ENCODE results near the gene TTC23.

Gene TTC23

DNA sequence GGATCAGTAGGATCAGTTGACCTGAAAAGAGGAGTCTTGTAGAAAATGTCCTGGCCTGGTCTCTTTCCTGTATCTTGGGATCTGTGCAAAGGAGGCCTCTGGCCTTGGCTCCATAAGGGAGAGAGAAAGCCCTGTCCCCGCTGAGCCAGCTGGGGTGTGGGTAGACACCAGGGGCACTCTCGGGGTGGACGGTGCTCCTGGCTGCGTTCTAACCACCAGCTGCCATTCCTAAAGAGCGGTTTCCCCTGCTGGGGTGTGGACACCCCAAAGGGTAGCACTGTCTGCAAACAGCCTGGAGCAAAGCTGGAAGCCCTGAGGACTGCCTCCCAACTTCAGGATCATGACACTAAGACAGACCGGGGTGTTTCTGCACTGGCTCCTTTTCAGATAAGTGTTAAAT lies 121.0 kb downstream of the TTC23 start:
- no peaks in the 10 kb centered on the region for H3K27me3 ChIP-seq (ENCODE audit: low read depth)
- no peak for DNase-seq (ENCODE audit: low spot score in 2 of 2)
- peaks cover 10% of the 10 kb centered on the region for H3K4me1 ChIP-seq
- H3K4me3 ChIP-seq = no peak overlapping the region
- peaks cover 9% of the 10 kb centered on the region; the same call in 1 of the 2 replicates for H3K36me3 ChIP-seq (replicated peaks)
- in situ Hi-C loops (cut with MboI; ENCODE audit: low sequenced_read_pairs) = no loop called here
- H3K9me3 ChIP-seq = no peaks in the 10 kb centered on the region

DNA sequence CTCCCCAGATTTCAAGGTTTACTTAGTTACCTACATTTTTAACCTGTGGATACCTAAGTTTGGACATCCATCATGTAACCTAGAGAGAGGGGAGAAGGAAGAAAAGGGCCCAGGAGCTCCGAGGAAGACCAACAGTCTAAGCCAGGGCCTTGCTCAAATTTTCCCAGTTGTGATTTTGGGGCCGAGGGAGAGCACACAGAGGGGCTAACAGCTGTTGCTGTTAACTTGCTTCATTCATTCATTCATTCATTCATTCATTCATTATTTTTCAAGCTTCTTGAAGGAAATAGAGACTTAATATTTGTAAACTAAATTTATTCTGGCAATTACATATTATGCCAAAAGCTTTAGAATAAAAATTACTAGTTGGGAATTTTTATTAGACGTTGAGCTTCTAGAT lies 121.6 kb downstream of the TTC23 start:
- Histone ChIP-seq H3K27me3 (ENCODE audit: low read depth) (no peaks in the 10 kb centered on the region), H3K4me1 (peaks cover 14% of the 10 kb centered on the region), H3K4me3 (no peak overlapping the region), H3K9me3 (no peaks in the 10 kb centered on the region), H3K36me3 (replicated peaks) (peaks cover 9% of the 10 kb centered on the region; the same call in 1 of the 2 replicates)
- no peak for DNase-seq (ENCODE audit: low spot score in 2 of 2)
- in situ Hi-C loops (cut with MboI; ENCODE audit: low sequenced_read_pairs) = no loop called here

DNA sequence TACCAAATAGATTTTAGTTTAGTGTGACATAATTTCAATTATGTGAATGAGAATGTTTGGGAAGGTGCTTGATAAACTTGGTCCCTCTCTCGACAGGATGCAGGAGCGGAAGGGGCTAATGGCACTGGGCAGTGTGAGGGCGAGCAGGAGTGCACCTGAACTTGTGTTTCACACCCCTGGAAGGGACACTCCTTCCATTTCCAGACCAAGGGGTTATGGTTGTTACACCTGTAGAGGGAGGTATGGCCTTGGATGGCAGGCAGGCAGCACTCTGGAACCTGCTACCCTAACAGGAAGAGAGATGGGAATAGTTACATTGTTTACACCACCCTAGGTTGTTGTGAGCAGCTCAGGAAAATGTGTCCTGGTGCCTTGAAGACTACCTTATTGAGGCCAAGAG lies 122.5 kb downstream of the TTC23 start:
- no peaks in the 10 kb centered on the region for H3K9me3 ChIP-seq
- no peaks in the 10 kb centered on the region for H3K27me3 ChIP-seq (ENCODE audit: low read depth)
- in situ Hi-C loops (cut with MboI; ENCODE audit: low sequenced_read_pairs) = no loop called here
- H3K4me3 ChIP-seq = no peak overlapping the region
- DNase-seq (ENCODE audit: low spot score in 2 of 2) = no peak
- peaks cover 9% of the 10 kb centered on the region; the same call in 1 of the 2 replicates for H3K36me3 ChIP-seq (replicated peaks)
- H3K4me1 ChIP-seq = peaks cover 14% of the 10 kb centered on the region

DNA sequence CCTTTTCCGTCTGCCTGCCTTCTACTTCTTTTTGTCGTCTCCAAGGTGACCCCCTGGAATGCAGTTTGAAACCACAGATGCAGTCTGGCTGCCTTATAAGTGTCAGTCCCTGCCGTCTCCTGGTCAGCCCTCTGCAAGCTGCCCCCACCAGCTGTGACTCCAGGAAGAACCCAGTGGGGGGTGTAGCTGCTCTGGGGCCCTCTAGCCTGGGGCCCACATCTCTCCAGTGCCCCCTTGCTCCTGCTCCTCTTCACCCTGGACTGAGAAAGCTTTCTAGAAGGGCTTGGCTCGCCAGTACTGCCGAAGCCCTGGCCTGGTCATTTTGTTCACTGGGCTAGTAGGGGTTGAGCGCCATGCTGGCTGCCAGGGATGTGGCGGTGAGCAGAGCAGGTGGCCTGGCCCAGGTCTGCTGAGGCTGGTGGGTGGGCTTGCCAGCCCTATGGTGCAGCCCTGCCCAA lies 123.2 kb downstream of the TTC23 start:
- no peaks in the 10 kb centered on the region for H3K9me3 ChIP-seq
- 0 out of 2 replicates have a peak, but pooled peaks cover 9% of the 10 kb centered on the region for H3K36me3 ChIP-seq (replicated peaks)
- no peak overlapping the region for H3K4me3 ChIP-seq
- no peak for DNase-seq (ENCODE audit: low spot score in 2 of 2)
- peaks cover 14% of the 10 kb centered on the region for H3K4me1 ChIP-seq
- in situ Hi-C loops (cut with MboI; ENCODE audit: low sequenced_read_pairs) = no loop called here
- no peaks in the 10 kb centered on the region for H3K27me3 ChIP-seq (ENCODE audit: low read depth)

DNA sequence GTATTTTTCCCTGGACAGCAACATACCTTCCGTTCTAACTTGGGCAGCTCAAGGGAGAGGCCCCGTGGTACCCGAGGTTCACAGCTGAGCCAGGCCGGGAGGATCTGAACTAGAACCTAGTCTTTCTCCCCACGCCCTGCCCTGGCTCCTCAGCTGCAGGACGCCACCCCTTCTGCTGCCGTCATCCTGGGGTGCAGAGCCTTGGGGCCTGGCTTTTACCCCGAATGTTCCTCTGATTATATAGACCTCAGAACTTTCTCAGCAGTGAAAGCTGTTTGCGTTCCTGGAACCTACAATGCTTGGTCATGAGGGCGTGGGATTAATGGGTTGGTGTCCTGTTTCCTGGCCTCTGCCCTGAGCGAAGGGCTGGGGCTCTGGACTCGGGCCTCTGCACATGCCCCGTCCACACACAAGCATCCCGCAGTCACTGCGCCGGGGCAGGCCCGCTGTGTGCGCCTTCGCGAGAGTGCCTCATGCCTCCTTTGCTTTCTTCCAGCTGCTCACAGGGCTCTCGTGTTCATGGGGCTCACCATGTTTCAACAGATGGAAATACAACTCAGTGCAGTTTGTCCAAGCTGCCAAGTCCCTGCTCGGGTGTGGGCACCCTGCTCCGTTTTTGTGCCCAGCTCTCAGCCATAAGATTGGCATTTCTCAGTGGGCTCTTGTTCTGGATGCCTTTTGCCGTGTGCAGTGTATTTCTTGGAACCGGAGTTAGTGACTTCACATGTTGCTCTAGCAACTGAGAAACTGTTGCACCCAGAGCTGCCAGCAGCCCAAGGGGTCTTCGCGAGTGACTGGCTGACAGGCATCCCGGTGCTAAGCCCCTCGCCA lies 124.1 kb downstream of the TTC23 start:
- Histone ChIP-seq H3K27me3 (ENCODE audit: low read depth) (no peaks in the 10 kb centered on the region), H3K9me3 (no peaks in the 10 kb centered on the region), H3K4me1 (peaks cover 14% of the 10 kb centered on the region), H3K4me3 (no peak overlapping the region), H3K36me3 (replicated peaks) (0 out of 2 replicates have a peak, but pooled peaks cover 9% of the 10 kb centered on the region)
- DNase-seq (ENCODE audit: low spot score in 2 of 2) = no peak
- in situ Hi-C loops (cut with MboI; ENCODE audit: low sequenced_read_pairs) = no loop called here

DNA sequence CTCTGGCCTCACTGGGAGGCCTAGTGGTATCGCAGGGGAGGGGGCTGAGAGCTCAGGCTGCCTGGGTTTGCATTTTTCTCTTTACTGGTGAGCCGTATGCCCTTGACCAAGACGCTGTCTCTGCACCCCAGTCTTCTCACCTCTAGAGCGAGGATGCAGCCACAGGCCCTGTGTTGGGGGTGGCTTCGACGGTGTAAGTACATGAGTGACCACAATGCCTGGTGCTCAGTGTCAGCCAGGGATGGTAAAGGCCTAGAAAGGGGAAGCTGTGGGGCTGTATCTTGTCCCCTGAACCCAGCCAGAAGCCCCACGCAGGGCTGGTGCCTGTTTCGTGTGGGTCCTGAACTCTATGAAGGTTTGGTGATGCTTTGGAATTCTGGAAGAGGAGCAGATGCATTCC lies 124.7 kb downstream of the TTC23 start:
- in situ Hi-C loops (cut with MboI; ENCODE audit: low sequenced_read_pairs) = no loop called here

DNA sequence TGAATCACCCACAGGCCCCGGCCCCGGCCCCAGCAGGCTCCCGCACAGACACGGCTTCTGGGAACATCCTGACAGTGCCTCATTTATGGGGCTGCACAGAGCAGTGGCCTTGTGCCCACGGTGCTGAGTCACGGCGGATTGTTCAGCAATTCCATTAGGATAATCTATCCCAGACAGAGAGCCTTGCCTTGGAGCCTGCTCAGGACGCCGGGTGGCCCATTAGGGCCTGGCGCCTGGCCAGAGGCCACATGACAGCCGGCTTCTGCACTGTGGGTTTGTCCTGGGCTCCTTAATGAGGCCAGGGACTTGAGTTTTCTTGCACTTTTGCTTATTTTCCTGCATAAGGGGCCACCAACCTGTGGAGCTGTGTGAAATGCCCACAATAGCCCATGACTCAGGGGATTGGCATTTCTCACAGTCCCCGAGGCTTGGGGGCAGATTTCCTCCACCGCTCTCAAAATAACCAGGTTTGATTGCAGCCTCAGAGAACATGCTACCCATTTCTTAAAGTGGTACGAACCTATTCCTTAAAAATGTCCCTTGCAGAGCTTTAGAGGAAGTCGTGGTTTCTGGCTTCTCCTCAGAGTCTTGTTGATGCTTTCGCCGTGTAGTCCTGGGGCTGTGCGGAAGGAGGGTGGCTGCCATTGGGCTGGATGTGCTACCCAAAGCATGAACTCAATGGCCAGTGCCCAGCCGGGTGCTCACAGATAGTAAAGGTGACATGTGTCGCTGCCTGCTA lies 125.5 kb downstream of the TTC23 start:
- DNase-seq (ENCODE audit: low spot score in 2 of 2) = peak; percentile 65 to 85
- peaks cover 14% of the 10 kb centered on the region for H3K4me1 ChIP-seq
- H3K27me3 ChIP-seq (ENCODE audit: low read depth) = no peaks in the 10 kb centered on the region
- in situ Hi-C loops (cut with MboI; ENCODE audit: low sequenced_read_pairs) = no loop called here
- no peaks in the 10 kb centered on the region for H3K9me3 ChIP-seq
- H3K36me3 ChIP-seq (replicated peaks) = 0 out of 2 replicates have a peak, but pooled peaks cover 4% of the 10 kb centered on the region
- no peak overlapping the region for H3K4me3 ChIP-seq

More for the DNA sequence above, 124.7 kb downstream of the TTC23 start:
- Histone ChIP-seq H3K9me3 (no peaks in the 10 kb centered on the region), H3K4me3 (no peak overlapping the region), H3K36me3 (replicated peaks) (0 out of 2 replicates have a peak, but pooled peaks cover 6% of the 10 kb centered on the region), H3K4me1 (peaks cover 14% of the 10 kb centered on the region), H3K27me3 (ENCODE audit: low read depth) (no peaks in the 10 kb centered on the region)
- DNase-seq (ENCODE audit: low spot score in 2 of 2) = no peak

DNA sequence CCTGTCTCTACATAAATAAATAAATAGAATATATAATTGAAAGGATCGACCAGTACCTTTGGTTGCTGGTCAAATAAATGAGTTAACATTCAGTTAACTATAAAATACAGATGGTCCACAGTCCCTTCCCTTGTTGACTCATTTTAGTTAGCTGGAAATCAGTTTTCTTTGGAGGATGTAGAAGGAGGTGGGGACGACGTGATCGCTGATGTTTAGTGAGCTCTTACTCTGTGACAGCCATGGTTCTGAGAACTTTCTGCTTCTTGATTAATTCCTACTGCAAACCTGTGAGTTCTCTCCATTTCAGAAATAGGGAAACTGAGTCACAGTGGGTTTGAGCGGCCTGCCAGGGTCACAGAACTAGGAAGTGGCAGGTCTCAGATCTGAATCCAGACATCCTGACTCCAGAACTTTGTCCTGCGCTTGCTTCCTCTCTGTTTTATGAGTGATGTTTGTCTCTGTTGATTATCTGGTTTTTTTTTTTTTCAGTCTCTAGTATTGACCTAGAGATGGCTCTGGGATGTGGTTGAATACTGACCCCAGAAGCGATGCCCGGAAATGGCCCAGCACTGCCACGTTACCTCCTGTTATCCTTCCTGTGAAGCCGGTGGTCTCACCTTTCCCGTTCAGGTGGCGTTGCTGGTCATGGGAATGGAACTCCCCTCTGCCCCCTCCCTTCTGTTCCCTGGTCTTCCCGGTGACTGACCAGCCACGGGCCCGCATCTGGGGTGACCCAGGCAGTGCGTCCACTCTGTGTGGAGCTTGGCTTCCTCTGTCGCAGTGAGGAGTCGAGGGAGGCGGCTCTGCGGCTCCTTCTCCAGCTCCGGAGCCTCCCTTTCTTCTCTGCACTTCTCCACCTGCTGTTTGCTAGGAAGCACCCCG lies 126.3 kb downstream of the TTC23 start:
- no peak for DNase-seq (ENCODE audit: low spot score in 2 of 2)
- no peak overlapping the region for H3K4me3 ChIP-seq
- peaks cover 14% of the 10 kb centered on the region for H3K4me1 ChIP-seq
- 0 out of 2 replicates have a peak, but pooled peaks cover 4% of the 10 kb centered on the region for H3K36me3 ChIP-seq (replicated peaks)
- in situ Hi-C loops (cut with MboI; ENCODE audit: low sequenced_read_pairs) = no loop called here
- H3K27me3 ChIP-seq (ENCODE audit: low read depth) = no peaks in the 10 kb centered on the region
- no peaks in the 10 kb centered on the region for H3K9me3 ChIP-seq

DNA sequence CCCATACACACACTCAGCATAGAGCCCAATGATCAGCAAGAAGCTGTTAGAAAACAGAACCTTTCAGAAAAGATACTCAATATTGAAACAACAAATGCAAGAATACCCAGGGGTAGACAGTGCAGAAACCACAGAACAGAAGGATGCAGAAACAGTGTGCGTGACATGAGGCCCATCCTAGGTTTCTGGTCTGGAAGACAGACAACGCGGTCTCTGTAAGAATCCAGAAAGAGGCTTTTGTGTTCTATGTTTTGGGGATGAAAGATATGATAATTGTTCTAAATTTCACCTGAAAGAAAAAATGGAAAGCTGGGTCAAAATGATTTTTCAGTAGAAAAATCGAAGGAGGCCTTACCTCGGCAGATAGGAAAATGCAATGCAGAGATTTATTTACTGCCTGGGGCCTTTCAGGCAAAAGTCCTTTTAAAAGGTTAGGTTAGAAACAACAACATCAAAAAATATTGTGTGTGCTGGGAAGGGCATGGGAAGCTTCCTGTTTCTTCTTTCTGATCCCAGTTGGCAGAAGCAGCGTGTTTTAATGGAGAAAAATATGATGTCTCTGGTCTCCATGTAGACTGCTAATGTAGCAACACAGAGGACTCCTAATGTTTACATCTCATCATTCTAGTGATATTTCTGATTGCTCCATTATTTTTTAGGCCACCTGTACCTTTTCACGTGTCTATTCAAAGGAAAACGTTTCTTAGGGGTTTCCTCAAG lies 127.5 kb downstream of the TTC23 start:
- Histone ChIP-seq H3K4me3 (no peak overlapping the region), H3K4me1 (peaks cover 14% of the 10 kb centered on the region), H3K27me3 (ENCODE audit: low read depth) (no peaks in the 10 kb centered on the region), H3K9me3 (no peaks in the 10 kb centered on the region), H3K36me3 (replicated peaks) (no peaks in the 10 kb centered on the region)
- in situ Hi-C loops (cut with MboI; ENCODE audit: low sequenced_read_pairs) = no loop called here
- no peak for DNase-seq (ENCODE audit: low spot score in 2 of 2)

DNA sequence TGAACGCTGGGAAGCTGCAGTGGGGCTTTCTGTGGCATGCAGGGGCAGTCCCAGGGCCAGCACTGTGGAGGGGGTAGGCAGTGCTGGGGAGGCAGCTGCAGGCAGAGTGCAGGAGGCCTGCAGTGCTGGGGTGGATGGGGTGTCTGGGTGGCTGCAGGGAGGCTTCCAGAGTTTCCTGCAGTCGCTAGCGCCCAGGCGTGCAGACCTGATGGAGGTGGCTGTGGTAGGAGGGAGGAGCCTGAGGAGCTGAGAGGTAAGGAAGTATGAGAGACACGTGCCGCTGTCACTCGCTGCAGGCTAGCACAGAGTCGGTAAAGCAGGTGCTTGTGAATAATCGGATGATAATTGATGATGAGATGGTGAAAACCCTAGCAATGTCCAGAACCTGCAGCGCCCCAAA lies 128.2 kb downstream of the TTC23 start:
- in situ Hi-C loops (cut with MboI; ENCODE audit: low sequenced_read_pairs) = no loop called here
- no peaks in the 10 kb centered on the region for H3K9me3 ChIP-seq
- H3K4me1 ChIP-seq = peaks cover 14% of the 10 kb centered on the region
- no peak for DNase-seq (ENCODE audit: low spot score in 2 of 2)
- H3K27me3 ChIP-seq (ENCODE audit: low read depth) = no peaks in the 10 kb centered on the region
- no peaks in the 10 kb centered on the region for H3K36me3 ChIP-seq (replicated peaks)
- H3K4me3 ChIP-seq = no peak overlapping the region

DNA sequence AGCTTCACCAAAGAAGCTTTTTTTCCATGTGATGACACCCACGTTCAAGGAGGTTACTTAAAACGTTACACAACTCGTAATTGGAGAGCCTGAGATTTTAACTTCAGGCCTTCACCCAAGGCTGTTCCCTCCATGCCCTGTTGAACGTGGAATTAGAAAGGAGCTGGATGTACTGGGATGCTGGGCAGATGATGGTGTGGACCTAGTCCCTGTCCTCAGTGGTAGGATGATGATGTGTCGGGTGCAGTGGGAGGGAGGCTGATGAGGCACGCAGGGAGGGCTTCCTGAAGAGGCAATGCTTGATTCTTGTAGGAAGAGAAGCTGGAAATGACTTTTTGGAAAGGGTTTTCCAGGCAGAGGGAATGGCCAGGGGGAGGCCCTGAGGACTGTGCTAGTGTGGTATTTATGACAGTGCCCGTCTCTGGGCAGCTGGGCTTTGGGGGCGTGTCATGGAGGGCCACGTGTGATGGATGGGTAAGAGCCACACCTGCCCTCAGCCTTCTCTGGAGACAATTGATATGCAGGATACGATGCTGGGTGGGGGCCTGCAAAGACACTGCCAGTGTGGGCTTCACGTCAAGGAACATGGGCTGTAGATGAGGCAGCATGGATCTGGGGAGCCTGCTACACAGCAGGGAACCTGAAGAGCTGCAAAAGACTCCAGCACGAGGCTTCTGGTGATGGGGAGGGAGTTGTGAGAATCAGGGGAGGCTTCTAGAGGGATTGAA lies 129.2 kb downstream of the TTC23 start:
- no peaks in the 10 kb centered on the region for H3K36me3 ChIP-seq (replicated peaks)
- H3K4me1 ChIP-seq = peaks cover 14% of the 10 kb centered on the region
- H3K27me3 ChIP-seq (ENCODE audit: low read depth) = no peaks in the 10 kb centered on the region
- H3K9me3 ChIP-seq = no peaks in the 10 kb centered on the region
- no peak for DNase-seq (ENCODE audit: low spot score in 2 of 2)
- in situ Hi-C loops (cut with MboI; ENCODE audit: low sequenced_read_pairs) = no loop called here
- no peak overlapping the region for H3K4me3 ChIP-seq

DNA sequence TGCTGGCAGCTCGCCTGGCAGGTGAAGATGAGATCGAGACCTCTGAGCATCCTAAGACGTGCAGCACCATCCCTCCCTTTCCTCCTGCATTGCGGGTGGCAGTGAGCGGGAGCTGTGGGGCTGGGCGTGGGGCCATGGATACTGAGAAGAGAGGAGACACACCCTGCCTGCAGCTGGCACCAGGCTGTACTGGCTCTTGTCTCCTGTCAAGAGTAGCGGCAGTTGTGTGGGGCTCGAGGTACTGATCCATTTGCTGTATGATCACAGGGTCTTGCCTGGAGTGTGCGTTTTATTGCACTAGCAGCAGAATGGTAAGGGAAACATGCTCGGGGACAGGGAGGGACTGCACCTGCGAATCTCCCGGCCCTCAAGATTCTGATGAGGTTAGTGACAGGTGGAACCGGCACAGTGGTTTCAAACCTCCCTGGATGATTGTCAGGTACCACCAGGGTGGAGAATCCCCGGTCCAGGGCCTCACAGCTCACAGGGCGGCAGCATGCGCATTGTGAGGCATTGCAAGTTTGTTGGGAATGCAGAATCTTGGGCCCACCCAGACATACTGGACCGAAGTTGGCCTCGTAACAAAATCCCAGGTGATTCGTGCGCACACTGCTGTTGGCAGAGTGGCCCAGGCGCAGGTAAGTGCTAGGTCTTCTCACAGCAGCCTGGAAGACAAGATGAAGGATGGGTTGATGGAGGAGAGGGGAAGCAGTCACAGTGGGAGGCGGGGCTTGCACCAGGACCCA lies 130.4 kb downstream of the TTC23 start:
- Histone ChIP-seq H3K4me3 (no peak overlapping the region), H3K36me3 (replicated peaks) (no peaks in the 10 kb centered on the region), H3K9me3 (no peaks in the 10 kb centered on the region), H3K27me3 (ENCODE audit: low read depth) (no peaks in the 10 kb centered on the region), H3K4me1 (peaks cover 10% of the 10 kb centered on the region)
- in situ Hi-C loops (cut with MboI; ENCODE audit: low sequenced_read_pairs) = no loop called here
- DNase-seq (ENCODE audit: low spot score in 2 of 2) = no peak

All from HAP-1 (cell line).